NCI-H69 (cell line): ENCODE data around the gene PSMD14.
A peak's percentile ranks its signal among the peaks of the same experiment; 100 is the strongest.

ENCODE experiments used
- DNase-seq: peaks from one replicate; lab custom pipeline; 2025; lab: John Stamatoyannopoulos, UW

The PSMD14 gene

DNA sequence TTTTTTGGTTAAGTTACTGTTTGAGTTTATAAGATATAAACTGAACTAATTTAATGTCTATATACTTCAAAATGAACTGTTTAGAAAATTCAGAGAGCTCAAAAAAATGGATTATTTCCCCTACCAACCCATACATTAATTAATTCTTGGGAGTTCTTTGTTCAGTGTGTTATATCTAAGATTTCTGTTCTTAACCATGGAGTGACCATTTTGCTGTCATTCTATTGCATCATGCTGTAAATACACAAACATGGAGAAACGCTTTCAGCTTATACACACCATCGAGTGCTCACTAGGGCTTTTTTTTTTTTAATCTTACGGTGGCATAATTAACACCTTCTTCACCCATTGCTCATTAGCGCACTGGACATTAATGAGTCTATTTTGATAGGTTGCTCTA is 74.5 kb downstream of the PSMD14 start:
- DNase-seq, result no peak

DNA sequence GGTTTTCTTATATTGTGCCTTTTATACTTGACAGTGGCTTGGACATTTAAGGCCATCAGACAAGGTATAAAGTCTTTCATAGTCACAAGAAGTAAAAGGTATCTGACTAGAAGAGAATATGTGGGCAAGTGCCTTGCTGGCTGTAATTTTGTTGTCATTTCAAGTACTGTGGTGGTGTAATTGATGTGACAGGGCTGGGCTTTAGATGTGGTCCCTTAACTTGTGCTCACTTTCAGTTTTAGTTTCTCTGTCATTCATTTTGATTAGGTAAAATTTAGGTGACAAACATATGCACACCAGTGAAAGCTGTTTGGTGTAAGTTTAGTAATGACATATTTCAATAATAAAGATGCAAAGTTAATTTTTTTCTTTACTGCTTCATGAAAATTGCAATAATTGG is 76.6 kb downstream of the PSMD14 start:
- peak; percentile 29 for DNase-seq

DNA sequence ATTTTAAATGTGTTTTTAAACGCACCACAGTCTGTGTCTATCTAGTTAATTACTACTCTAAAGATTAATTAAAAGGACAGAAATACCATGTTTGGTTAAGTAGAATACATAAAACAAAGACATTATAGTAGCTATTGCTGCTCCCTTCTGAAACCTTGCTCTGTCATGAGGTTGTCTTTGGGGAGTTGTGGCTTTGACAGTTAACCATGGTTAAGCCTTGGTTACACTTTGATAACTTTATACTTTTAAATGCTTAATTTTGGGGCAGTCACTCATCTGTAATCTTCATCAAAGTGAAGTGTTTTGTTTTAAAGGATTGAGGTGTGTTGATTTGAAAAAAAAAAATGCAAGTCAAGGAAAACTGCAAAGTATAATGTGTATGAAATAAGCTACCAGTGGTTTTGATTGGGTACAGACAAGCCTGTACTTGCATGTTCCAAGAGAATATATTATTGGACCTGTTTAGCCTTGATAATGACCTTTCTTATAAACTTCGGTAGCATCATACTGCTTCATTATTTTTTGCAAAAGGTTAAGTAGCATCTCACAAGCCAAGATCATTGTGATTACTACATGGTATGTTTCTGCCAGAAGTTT is 78.1 kb downstream of the PSMD14 start:
- DNase-seq, result no peak

DNA sequence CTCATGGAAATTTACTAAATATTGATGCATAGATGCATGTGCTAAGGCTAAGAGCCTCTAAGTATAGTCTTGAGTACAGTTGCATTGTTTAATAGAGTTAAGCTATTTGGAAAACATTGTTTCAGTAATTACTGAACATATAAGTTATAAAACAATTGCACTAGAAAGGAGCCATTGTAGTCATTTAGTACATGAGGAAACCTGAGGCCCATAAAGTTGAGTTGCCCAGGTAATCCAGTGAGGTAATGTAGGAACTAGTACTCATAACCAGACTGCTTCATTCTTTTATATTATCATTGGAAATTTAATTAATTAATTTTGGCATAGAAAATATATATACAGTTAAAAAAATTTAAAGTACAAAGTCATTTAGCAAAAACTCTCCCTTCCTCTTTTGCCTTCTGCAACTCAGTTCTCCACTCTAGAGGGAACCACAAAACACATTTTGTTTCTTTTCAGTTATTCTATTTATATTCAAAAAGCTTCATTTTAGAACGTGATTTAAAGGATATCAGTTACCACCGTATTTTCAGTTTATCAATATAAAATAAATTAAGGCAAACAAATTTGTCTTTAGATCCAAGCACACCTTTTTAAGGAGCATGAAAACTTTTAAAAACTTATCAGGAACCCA is 80.0 kb downstream of the PSMD14 start:
- no peak for DNase-seq

DNA sequence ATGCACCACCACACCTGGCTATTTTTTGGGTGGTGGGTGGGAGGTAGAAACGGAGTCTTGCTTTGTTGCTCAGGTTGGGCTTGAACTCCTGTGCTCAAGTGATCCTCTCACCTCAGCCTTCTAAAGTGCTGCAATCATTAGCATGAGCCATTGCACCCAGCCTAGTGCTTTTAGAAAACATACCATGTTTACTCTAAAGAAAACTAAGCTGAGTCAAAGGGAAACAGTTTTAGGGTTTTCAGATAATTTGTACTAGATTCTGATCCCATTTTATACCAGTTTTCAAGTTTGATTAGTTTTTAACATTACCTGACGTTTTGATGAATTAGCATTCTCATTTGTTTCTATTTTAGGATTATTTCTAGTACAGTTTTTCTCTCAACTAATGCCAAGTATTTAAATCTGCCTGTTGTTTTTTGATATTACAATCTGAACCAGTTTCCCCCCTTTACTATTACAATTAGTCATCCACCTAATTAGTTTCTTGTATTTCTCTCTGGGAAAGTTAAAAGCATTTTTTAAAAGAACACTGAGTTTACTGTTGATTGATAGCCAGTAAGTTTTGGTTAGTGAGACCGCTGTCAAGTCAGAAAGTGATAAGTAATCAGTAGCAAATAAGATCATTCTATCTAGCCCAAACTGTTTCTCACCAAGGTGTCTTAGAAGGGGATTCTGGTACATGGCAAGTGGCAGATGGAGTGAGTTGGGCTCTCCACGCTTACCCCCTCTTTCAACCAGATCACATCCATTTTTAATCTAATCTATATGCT is 83.7 kb downstream of the PSMD14 start:
- DNase-seq, result no peak

- no peak for DNase-seq
Observed at GRCh38 chr2:161400076-161400475, 91.9 kb downstream of the PSMD14 start.

DNA sequence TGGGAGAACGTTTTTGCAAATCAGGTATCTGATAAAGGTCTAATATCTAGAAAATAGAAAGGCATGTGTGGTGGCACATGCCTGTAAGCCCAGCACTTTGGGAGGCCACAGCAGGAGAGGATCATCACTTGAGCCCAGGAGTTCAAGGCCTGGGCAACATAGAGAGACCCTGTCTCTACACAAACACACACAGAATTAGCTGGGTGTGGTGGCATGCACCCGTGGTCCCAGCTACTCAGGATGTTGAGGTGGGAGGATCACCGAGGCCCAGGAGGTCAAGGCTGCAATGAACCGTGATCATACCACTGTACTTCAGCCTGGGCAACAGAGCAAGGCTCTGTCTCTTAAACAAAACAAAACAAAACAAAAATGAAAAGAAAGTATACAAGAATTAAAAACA is 94.1 kb downstream of the PSMD14 start:
- no peak for DNase-seq

DNA sequence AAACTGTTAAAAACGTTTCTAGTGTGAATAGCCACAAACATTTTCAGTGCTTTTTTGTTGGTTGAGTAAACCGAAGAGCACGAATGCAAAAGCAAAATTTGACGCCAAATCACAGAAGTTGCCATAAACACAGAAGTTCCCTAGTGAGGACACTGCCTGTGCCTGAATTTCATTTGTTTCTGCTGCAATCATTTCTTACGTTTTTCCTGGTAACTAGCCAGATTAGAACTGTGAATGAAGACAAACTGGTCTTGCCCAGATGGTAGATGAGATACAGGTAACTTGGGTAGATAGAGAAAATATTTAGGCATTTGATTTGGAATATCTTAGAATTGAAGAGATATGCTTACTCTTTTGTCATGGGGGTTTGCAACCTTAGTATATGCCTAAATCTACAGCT is 98.1 kb downstream of the PSMD14 start:
- DNase-seq, result no peak

DNA sequence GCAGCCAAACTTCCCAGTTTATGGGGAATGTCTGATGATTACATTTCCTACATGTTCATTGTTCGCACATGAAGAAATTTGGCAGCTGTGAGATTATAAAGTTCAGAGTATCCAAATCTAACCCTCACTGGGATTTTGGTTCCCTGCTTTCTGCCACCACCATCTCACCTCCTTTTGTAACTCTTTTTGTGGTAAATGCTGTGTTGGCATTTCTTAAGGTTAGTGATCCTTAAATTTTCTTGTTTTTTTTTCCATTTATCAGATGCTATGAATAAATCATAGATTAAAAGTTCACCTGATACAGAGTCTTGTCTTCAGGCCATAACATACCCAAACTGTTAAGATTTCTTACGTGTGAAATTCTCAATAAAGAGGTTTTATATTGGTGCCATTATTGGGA is 99.4 kb downstream of the PSMD14 start:
- no peak for DNase-seq

DNA sequence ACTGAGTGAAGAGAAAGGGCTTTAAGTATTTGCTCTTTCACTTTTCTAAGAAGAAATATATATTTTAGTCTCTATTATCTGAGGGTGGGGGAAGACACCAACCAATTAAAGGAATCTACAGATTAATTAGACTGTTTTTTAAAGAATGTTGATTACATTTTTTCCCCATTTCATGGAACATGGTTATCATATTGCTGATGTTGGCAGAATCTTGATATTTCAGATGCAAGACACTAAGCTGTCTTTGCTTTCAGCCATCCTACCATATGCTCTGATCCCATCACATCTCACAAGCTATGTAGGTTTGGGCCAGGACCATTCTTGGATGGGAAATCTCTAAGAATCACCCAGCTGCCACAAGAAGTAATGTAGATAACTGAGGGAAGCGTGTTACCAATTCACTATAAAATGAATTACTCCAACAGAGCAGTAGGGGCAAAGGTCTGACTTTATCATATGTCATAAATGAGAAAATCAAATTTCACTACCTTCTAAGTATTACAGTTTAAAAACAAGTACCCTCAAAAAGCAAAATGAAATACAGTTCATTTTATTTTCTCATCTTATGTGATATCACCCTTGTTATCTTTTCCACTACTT is 101.2 kb downstream of the PSMD14 start:
- no peak for DNase-seq

DNA sequence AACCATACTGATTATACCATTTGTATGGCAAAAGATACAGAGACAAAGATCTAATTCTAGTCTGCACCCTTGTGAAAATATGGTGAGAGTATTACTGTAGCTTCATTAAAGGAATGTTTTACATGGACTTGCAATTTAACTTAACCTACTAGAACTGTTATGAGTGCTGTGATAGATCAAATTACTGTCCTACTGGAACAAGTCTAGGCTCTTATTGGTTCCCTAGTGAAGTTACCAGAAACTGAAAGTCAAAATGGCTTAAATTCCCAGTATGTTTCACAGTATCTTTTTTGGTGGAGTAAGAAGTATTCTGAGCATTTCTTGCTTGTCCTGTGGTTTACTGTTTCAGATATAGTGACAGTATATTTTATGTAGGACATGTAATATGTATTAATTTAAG is 104.1 kb downstream of the PSMD14 start:
- no peak for DNase-seq

- DNase-seq, result peak; percentile 76
Observed at GRCh38 chr2:161414042-161415033, 106.1 kb downstream of the PSMD14 start.

- peak; percentile 63 for DNase-seq
Observed at GRCh38 chr2:161415034-161415986, 107.1 kb downstream of the PSMD14 start.

DNA sequence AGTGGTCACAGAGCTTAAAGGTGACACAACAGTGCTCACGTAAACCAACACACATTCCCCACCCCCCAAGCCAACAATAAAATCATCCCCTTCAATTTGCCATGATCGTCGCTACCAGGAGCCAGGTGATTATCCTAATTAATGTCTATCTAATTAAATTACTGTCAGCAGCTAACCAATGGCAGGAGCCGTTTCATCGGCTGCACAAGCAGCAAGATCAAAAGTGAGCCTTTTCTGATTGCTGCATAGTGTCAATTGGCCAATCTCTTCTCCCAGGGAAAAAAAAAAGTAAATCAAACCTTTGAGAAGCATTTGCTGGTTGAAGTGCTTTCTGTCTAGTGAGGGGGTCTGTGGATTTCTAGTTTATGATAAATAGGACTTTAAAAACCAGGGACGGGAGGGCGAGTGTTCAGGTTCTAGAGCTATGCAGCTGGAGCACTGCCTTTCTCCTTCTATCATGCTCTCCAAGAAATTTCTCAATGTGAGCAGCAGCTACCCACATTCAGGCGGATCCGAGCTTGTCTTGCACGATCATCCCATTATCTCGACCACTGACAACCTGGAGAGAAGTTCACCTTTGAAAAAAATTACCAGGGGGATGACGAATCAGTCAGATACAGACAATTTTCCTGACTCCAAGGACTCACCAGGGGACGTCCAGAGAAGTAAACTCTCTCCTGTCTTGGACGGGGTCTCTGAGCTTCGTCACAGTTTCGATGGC is 107.9 kb downstream of the PSMD14 start, which contains the start of gene TBR1:
TBR1 (plus strand) TSS at position 311 of the 721 bp plus-strand sequence; CDS start at position 425, 114 bp downstream.
- DNase-seq, result peak; percentile 49

DNA sequence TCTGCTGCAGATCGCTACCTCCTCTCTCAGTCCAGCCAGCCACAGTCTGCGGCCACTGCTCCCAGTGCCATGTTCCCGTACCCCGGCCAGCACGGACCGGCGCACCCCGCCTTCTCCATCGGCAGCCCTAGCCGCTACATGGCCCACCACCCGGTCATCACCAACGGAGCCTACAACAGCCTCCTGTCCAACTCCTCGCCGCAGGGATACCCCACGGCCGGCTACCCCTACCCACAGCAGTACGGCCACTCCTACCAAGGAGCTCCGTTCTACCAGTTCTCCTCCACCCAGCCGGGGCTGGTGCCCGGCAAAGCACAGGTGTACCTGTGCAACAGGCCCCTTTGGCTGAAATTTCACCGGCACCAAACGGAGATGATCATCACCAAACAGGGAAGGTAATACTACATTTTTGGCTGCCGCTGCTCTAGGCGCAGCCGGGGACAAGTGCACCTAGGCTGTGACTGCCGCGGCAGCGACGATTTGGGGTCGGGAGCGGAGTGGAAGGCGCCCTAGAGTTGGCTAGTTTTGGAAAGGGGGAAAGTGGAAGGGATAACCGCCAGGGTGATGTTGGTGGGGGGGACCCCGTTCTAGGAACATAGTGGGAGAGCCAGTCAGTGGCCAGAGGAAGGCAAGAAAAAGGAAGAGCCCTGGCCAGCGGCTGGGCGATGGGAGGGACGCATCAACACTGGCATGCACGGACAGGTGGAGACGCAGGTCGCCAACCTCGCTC is 108.6 kb downstream of the PSMD14 start:
- DNase-seq, result no peak

- DNase-seq, result no peak
Observed at GRCh38 chr2:161417438-161418274, 109.4 kb downstream of the PSMD14 start.

DNA sequence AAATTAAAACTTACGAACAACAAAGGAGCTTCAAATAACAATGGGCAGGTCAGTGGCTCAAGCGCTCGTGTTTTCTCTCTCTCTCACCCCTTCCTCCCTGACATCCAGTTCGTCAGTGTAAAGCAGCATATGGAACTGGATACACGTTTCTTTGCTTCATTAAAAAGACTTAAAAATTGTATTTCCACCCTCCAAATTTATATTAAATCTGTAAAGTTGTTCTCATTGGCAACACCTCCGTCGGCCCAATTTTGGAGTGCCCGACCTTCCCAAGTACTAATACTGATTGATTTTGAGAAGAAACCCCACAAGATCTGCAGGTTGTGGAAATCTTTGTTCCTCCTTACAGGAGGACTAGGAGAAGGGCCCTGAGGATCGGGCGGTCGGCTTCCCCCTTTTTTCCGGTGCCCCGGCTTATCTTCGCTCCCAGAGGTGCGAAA is 110.1 kb downstream of the PSMD14 start:
- DNase-seq, result no peak
